K562 (cell line): ENCODE data around the gene NADSYN1. TPM values are rescaled to one million over a fixed set of nuclear protein-coding genes. Genes with fewer than 3 reads are reported as not detected.

Experiments
- ATAC-seq: fragments of 200-7000 bp; cut with Tn5 transposase; 3 replicates; pipeline ENCODE4 v1.9.1; 2020; ENCODE audit warnings: moderate library complexity
- BruUV-seq: library from RNA; stranded (reverse); fragments of 400-500 nt; replicated peaks from 2 replicates; lab custom pipeline; 2021; lab: Mats Ljungman, UMichigan
- CTCF ChIA-PET: fragments of 300-600 bp; formaldehyde crosslinking; extraction: SDS; loops from one replicate; lab custom pipeline; 2021; ENCODE audit warnings: low intra/inter-chr PET ratio; lab: Yijun Ruan, JAX
- POLR2A ChIA-PET: fragments of 300-600, 350-650 bp; sonication (Branson Sonifier 250); formaldehyde crosslinking; extraction: SDS; loops from one replicate; lab custom pipeline; 2021; ENCODE audit warnings: antibody characterized with exemption, inconsistent platforms; lab: Yijun Ruan, JAX
- DNase-seq, 4 experiments: peaks; one replicate each; pipeline versions ENCODE4 v3.0.0 to v3.0.0-alpha.2; 2011 to 2018; ENCODE audit warnings: low spot score in 3 of 4, mixed read lengths in 3 of 4; ENCODE audit errors: extremely low read depth in 1 of 4
- FAIRE-seq: peaks from 2 replicates; lab custom pipeline; 2011; peaks lifted over from hg19 to GRCh38; lab: Jason Lieb, UNC
- H2AFZ ChIP-seq: 2 replicates; pipeline ENCODE4 v1.6.0; 2011; ENCODE audit warnings: low read depth, low read length, control low read depth, inconsistent platforms
- H3K27ac ChIP-seq: fragments of 200-600 bp; 3 replicates; pipeline ENCODE4 v1.8.0; 2011; ENCODE audit warnings: low read depth, mild to moderate bottlenecking, control low read depth, inconsistent platforms, low read length, moderate library complexity, mixed read lengths; ENCODE audit errors: extremely low read depth
- H3K27me3 ChIP-seq, 2 experiments: fragments of 300-600 bp in 1 of 2; 2 replicates in 1 of 2; 3 replicates in 1 of 2; pipeline versions ENCODE4 v1.6.0 to v1.8.0; 2011; ENCODE audit warnings: inconsistent platforms in 2 of 2, low read length in 2 of 2, mild to moderate bottlenecking in 1 of 2, mixed read lengths in 1 of 2, moderate library complexity in 1 of 2; ENCODE audit not compliant: control insufficient read depth in 2 of 2, insufficient read depth in 2 of 2
- H3K36me3 ChIP-seq: fragments of 300-600 bp; 3 replicates; pipeline ENCODE4 v1.8.0; 2011; ENCODE audit warnings: mild to moderate bottlenecking, low read length, inconsistent platforms; ENCODE audit not compliant: control insufficient read depth, insufficient read depth
- H3K4me1 ChIP-seq, 2 experiments: fragments of 200-600 bp in 1 of 2; replicated peaks in 1 of 2; 2 replicates in 1 of 2; 3 replicates in 1 of 2; pipeline versions ENCODE4 v1.5.1 to v1.8.0; 2011; ENCODE audit warnings: inconsistent platforms in 2 of 2, low read length in 2 of 2, mild to moderate bottlenecking in 1 of 2, mixed read lengths in 1 of 2, moderate library complexity in 1 of 2; ENCODE audit not compliant: control insufficient read depth in 2 of 2, insufficient read depth in 2 of 2
- H3K4me2 ChIP-seq: 2 replicates; pipeline ENCODE4 v1.6.1; 2011; ENCODE audit warnings: low read length, control low read depth, inconsistent platforms, mixed read lengths; ENCODE audit not compliant: insufficient read depth
- H3K4me3 ChIP-seq: fragments of 200-600 bp; sonication (generic), shearing (Covaris generic); 2 replicates; pipeline ENCODE4 v1.5.1; 2016; ENCODE audit warnings: control low read depth, inconsistent platforms
- H3K79me2 ChIP-seq: fragments of 200-600 bp; 3 replicates; pipeline ENCODE4 v1.8.0; 2011; ENCODE audit warnings: low read length, inconsistent platforms; ENCODE audit not compliant: control insufficient read depth, insufficient read depth
- H3K9ac ChIP-seq, 2 experiments: 2 replicates each; pipeline versions ENCODE4 v1.6.0 to v1.6.1; 2011; ENCODE audit warnings: low read depth in 2 of 2, low read length in 2 of 2, control low read depth in 1 of 2, inconsistent platforms in 1 of 2, mild to moderate bottlenecking in 1 of 2, mixed read lengths in 1 of 2; ENCODE audit not compliant: insufficient read depth in 1 of 2
- H3K9me1 ChIP-seq: one replicate; pipeline ENCODE4 v1.6.0; 2011; ENCODE audit warnings: inconsistent platforms, mild to moderate bottlenecking, low read length, moderate library complexity; ENCODE audit not compliant: control insufficient read depth, insufficient read depth
- H3K9me3 ChIP-seq: replicated peaks from 2 replicates; pipeline ENCODE4 v1.5.1; 2011; ENCODE audit warnings: low read depth, low read length, inconsistent platforms; ENCODE audit not compliant: control insufficient read depth, insufficient read depth
- H4K20me1 ChIP-seq: replicated peaks from 2 replicates; pipeline ENCODE4 v1.6.1; 2011; ENCODE audit warnings: low read length, inconsistent platforms, mixed read lengths; ENCODE audit not compliant: control insufficient read depth, insufficient read depth
- CEBPB ChIP-seq: fragments of 450-650 bp; IDR thresholded peaks from 2 replicates; pipeline ENCODE4 v1.6.1; 2016; ENCODE audit warnings: missing genetic modification characterization, missing compliant biosample characterization
- CEBPG ChIP-seq, 3 experiments: fragments of 200-800 bp in 1 of 3; sonication (Bioruptor generic) in 1 of 3; sonication (generic) in 1 of 3; formaldehyde crosslinking in 1 of 3; IDR thresholded peaks in 2 of 3; conservative IDR thresholded peaks in 1 of 3; 2 replicates each; pipeline versions ENCODE4 v1.6.1 to v1.8.0; 2016 to 2022; ENCODE audit warnings: missing compliant biosample characterization in 2 of 3, missing genetic modification characterization in 2 of 3, mild to moderate bottlenecking in 1 of 3, missing genetic modification reagents in 1 of 3
- HMGN3 ChIP-seq: IDR thresholded peaks from 2 replicates; pipeline ENCODE4 v1.6.1; 2011; ENCODE audit warnings: borderline replicate concordance, low read depth, mild to moderate bottlenecking, mixed read lengths, low read length; ENCODE audit not compliant: insufficient read length; ENCODE audit errors: extremely low read depth
- KLF6 ChIP-seq: fragments of 250-450 bp; sonication (Bioruptor Pico); IDR thresholded peaks from 2 replicates; pipeline ENCODE4 v1.4.0; 2020; ENCODE audit warnings: mild to moderate bottlenecking, moderate library complexity, borderline replicate concordance
- MTA3 ChIP-seq: fragments of 450-650 bp; formaldehyde crosslinking; IDR thresholded peaks from 2 replicates; pipeline ENCODE4 v1.6.1; 2017; ENCODE audit warnings: mild to moderate bottlenecking, borderline replicate concordance
- ZNF174 ChIP-seq: fragments of 250-450 bp; sonication (Bioruptor Pico); IDR thresholded peaks from 2 replicates; pipeline ENCODE4 v1.4.0; 2020; ENCODE audit warnings: mild to moderate bottlenecking
- WGBS: fragments of 100-300 bp; shearing (Covaris generic); methylation state at CpG from one replicate; pipeline ENCODE4 v1.1.6; 2016; ENCODE audit warnings: low coverage, mixed read lengths; ENCODE audit not compliant: insufficient coverage; ENCODE audit errors: missing lambda C conversion rate; 5-methylcytosine and 5-hydroxymethylcytosine counted together
- in situ Hi-C: fragments of 300-500 bp; cut with MboI; formaldehyde crosslinking; loops from 4 replicates; pipeline ENCODE4 v1.15.0; 2018; ENCODE audit warnings: inconsistent platforms, mixed read lengths
- intact Hi-C: fragments of 100-400 bp; cut with micrococcal nuclease; formaldehyde crosslinking; loops from 2 replicates; pipeline ENCODE4 v1.14.2; 2022
- polyA plus RNA-seq, 8 experiments: library from polyadenylated mRNA; depleted of rRNA in 4 of 8; stranded (reverse) in 5 of 8; unstranded in 3 of 8; fragments of >200 nt; fragmentation: Nextera tagmentation in 2 of 8; fragmentation: Illumina TruSeq in 1 of 8; extraction: Ambion mirVana in 2 of 8; extraction: Trizol in 1 of 8; gene quantifications; 2 replicates each; pipeline versions ENCODE4 v1.2.1 to v1.2.3, GENCODE V29; 2011 to 2014; ENCODE audit warnings: inconsistent platforms in 1 of 8, missing spikeins in 1 of 8
- total RNA-seq, 7 experiments: library from RNA; depleted of rRNA in 6 of 7; stranded (reverse); fragments of >200 nt in 6 of 7; fragmentation: Illumina TruSeq in 2 of 7; extraction: Trizol in 2 of 7; gene quantifications; 2 replicates each; pipeline versions ENCODE4 v1.2.1 to v1.2.3, GENCODE V29; 2011 to 2021; ENCODE audit warnings: low replicate concordance in 1 of 7
- TF ChIP-seq, protein P1 (sequence below), 2 experiments: fragments of 450-650 bp in 1 of 2; sonication (generic) in 1 of 2; formaldehyde crosslinking in 1 of 2; IDR thresholded peaks; 2 replicates each; pipeline versions ENCODE4 v1.7.1 to v1.9.0; 2016 to 2022; ENCODE audit warnings: inconsistent platforms in 1 of 2, mild to moderate bottlenecking in 1 of 2, missing genetic modification reagents in 1 of 2

The NADSYN1 gene
- total and polyA plus RNA-seq, 9 of the 15 experiments (the other 6 are each of a cell fraction or from before 2014, with no cell fraction given) = 12.7 to 57.3 (median 42.1) TPM

DNA sequence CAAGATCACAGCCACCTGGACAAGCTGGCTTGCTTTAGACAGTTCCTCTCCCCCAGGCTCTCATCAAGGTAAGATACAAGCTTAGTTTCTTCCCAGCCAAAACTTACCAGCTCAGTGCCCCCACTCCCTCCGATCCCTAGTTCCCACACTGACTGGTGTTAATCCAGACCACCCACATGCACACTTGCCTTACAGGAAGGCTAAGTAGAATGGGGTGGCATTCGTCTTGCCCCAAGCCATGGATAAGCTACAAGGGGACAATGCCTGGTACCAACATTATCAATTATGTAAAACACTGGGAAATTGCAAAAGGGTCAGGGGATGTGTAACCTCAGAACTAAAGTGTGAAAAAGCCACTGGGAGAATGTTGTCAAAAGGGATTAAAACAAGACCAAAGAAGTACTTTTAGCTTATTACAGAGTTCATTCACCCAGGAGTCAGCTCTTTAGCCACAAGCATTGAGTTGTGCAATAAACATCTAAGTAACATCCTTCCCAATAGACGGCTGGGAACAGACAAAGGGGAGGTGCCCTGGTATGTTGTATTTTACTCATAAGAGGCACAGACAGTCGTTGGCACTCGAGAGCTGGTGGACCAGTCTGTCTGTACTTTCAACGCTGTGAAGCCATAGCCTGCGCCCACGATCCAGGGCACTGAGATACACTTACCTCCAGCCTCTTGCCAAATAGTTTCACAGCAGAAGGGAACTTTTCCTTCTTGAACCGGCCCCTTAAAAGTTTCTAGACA is 5.9 kb upstream of the NADSYN1 start:
- H3K27me3 ChIP-seq = no peaks in the 10 kb centered on the region
- peaks cover 3% of the 10 kb centered on the region for H3K9me1 ChIP-seq
- whole genome bisulfite sequencing = 28% methylated on average over 9 of the region's 9 CpGs
- in situ Hi-C loops = no loop called here
- H3K4me3 ChIP-seq = peak overlapping the region; percentile 67
- CTCF ChIA-PET = no interaction called here
- peaks cover 69% of the 10 kb centered on the region for H3K79me2 ChIP-seq
- intact Hi-C loops = loop anchor here (10.0 kb wide), 1 partner anchor 88 kb away; the partner anchor contains the start of gene KRTAP5-8
- 0 out of 2 replicates have a peak, but pooled peaks cover 3% of the 10 kb centered on the region for H3K9me3 ChIP-seq
- H2AFZ ChIP-seq = no peak overlapping the region
- DNase-seq (no peak), FAIRE-seq (no peak), ATAC-seq (no peak)
- POLR2A ChIA-PET = interaction anchor here (2.3 to 3.2 kb wide), 2 partner anchors 10 to 14 kb away, joined by 12 to 26 read pairs; no protein-coding TSS in a partner anchor
- BruUV-seq = TSS peak; percentile 62
- H4K20me1 ChIP-seq = no peaks in the 10 kb centered on the region; the same call in 1 of the 2 replicates
- TF ChIP-seq MTA3 (no peak), KLF6 (no peak), CEBPB (tag) (peak; percentile 92), ZNF174 (CRISPR knock-in tag) (no peak), HMGN3 (no peak), CEBPG (CRISPR knock-in tag; IDR thresholded peaks at IDR 0.05) (peak; percentile 38; the same call in 1 of the 2 replicates), CEBPG (tag; conservative IDR thresholded peaks at IDR 0.05 in 1 of 2, IDR thresholded peaks at IDR 0.05 in 1 of 2) (peak; percentile 62 to 66; a peak in 3 of 4 replicates)
- TF ChIP-seq, protein P1, sequence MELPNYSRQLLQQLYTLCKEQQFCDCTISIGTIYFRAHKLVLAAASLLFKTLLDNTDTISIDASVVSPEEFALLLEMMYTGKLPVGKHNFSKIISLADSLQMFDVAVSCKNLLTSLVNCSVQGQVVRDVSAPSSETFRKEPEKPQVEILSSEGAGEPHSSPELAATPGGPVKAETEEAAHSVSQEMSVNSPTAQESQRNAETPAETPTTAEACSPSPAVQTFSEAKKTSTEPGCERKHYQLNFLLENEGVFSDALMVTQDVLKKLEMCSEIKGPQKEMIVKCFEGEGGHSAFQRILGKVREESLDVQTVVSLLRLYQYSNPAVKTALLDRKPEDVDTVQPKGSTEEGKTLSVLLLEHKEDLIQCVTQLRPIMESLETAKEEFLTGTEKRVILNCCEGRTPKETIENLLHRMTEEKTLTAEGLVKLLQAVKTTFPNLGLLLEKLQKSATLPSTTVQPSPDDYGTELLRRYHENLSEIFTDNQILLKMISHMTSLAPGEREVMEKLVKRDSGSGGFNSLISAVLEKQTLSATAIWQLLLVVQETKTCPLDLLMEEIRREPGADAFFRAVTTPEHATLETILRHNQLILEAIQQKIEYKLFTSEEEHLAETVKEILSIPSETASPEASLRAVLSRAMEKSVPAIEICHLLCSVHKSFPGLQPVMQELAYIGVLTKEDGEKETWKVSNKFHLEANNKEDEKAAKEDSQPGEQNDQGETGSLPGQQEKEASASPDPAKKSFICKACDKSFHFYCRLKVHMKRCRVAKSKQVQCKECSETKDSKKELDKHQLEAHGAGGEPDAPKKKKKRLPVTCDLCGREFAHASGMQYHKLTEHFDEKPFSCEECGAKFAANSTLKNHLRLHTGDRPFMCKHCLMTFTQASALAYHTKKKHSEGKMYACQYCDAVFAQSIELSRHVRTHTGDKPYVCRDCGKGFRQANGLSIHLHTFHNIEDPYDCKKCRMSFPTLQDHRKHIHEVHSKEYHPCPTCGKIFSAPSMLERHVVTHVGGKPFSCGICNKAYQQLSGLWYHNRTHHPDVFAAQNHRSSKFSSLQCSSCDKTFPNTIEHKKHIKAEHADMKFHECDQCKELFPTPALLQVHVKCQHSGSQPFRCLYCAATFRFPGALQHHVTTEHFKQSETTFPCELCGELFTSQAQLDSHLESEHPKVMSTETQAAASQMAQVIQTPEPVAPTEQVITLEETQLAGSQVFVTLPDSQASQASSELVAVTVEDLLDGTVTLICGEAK (IDR thresholded peaks at IDR 0.05) = no peak
- TF ChIP-seq, protein P1 (CRISPR knock-in tag; IDR thresholded peaks at IDR 0.05) = no peak
- peaks cover 10 to 27% of the 10 kb centered on the region in 2 experiments; a peak in 4 of 5 replicates for H3K4me1 ChIP-seq
- peaks cover 57% of the 10 kb centered on the region for H3K36me3 ChIP-seq
- H3K4me2 ChIP-seq = peak overlapping the region; percentile 95
- H3K27ac ChIP-seq = peak overlapping the region; percentile 79
- peak overlapping the region; percentile 60 to 96 for H3K9ac ChIP-seq
